GM10248 (cell line): ENCODE results near the gene SUFU.

ENCODE experiments used
- CTCF ChIA-PET: fragments of 300-600 bp; sonication (Branson Sonifier 250); formaldehyde crosslinking; extraction: SDS; loops from one replicate; lab custom pipeline; 2021; ENCODE audit warnings: antibody characterized with exemption; lab: Yijun Ruan, JAX
- POLR2A ChIA-PET: fragments of 350-650 bp; sonication (Branson Sonifier 250); formaldehyde crosslinking; extraction: SDS; loops from one replicate; lab custom pipeline; 2020; ENCODE audit warnings: antibody characterized with exemption; lab: Yijun Ruan, JAX
- DNase-seq: peaks from one replicate; pipeline ENCODE4 v3.0.0; 2012; ENCODE audit errors: extremely low spot score
- CTCF ChIP-seq: IDR thresholded peaks from 2 replicates; pipeline ENCODE4 v1.5.1; 2012; ENCODE audit warnings: mild to moderate bottlenecking, low read depth; ENCODE audit errors: extremely low read depth, missing control alignments, control extremely low read depth

Gene SUFU

GRCh38 chr10:102626026-102626685, 122.4 kb downstream of the SUFU start:
- no peak for DNase-seq
- TF ChIP-seq CTCF = no peak
- ChIA-PET CTCF (interaction anchor here (1.4 to 2.5 kb wide), 5 partner anchors 15 to 44 kb away, joined by 3 to 10 read pairs (median 8); no protein-coding TSS in a partner anchor), POLR2A (no interaction called here)

- DNase-seq = no peak
- ChIA-PET POLR2A (interaction anchor here (0.6 kb wide), 1 partner anchor 90 kb away, joined by 6 read pairs; no protein-coding TSS in a partner anchor), CTCF (interaction anchor here (0.8 to 2.5 kb wide), 7 partner anchors 12 to 458 kb away, joined by 3 to 10 read pairs (median 4); partner anchors contain the start of gene TRIM8)
- TF ChIP-seq CTCF = no peak
These were observed 123.5 kb downstream of the SUFU start for GRCh38 chr10:102627291-102627735.

- no peak for TF ChIP-seq CTCF
- POLR2A ChIA-PET = no interaction called here
- CTCF ChIA-PET = interaction anchor here (0.8 to 2.5 kb wide), 7 partner anchors 12 to 458 kb away, joined by 3 to 10 read pairs (median 4); partner anchors contain the start of gene TRIM8
- DNase-seq = no peak
These were observed 124.0 kb downstream of the SUFU start for GRCh38 chr10:102627736-102628293.

GRCh38 chr10:102628451-102628911, 124.7 kb downstream of the SUFU start:
- no peak for TF ChIP-seq CTCF
- CTCF ChIA-PET = interaction anchor here (0.7 to 2.5 kb wide), 8 partner anchors 9 to 459 kb away, joined by 3 to 10 read pairs (median 4); partner anchors contain the start of gene TRIM8
- POLR2A ChIA-PET = no interaction called here
- DNase-seq = no peak

GRCh38 chr10:102629661-102630614, 126.2 kb downstream of the SUFU start:
- no peak for TF ChIP-seq CTCF
- DNase-seq = no peak
- ChIA-PET POLR2A (interaction anchor here (0.5 kb wide), 1 partner anchor 223 kb away, joined by 4 read pairs; no protein-coding TSS in a partner anchor), CTCF (interaction anchor here (0.9 to 1.9 kb wide), 3 partner anchors 13 to 49 kb away, joined by 3 to 5 read pairs (median 4); no protein-coding TSS in a partner anchor)
